M059J (cell line): ENCODE data around the gene SPATA32. TPM values are rescaled to one million over a fixed set of nuclear protein-coding genes. Genes with fewer than 3 reads are reported as not detected.
A peak's percentile ranks its signal among the peaks of the same experiment; 100 is the strongest.

Experiments used
- DNase-seq: peaks from one replicate; pipeline ENCODE4 v3.0.0-alpha.2; 2012; ENCODE audit warnings: low read depth
- total RNA-seq: library from RNA; depleted of rRNA; stranded (reverse); fragments of >200 nt; shearing (Covaris generic); gene quantifications from 2 replicates; pipeline ENCODE4 v1.2.3, GENCODE V29; 2014

The SPATA32 gene
- total RNA-seq, 1 experiment from 2014 or later, result not detected

DNA sequence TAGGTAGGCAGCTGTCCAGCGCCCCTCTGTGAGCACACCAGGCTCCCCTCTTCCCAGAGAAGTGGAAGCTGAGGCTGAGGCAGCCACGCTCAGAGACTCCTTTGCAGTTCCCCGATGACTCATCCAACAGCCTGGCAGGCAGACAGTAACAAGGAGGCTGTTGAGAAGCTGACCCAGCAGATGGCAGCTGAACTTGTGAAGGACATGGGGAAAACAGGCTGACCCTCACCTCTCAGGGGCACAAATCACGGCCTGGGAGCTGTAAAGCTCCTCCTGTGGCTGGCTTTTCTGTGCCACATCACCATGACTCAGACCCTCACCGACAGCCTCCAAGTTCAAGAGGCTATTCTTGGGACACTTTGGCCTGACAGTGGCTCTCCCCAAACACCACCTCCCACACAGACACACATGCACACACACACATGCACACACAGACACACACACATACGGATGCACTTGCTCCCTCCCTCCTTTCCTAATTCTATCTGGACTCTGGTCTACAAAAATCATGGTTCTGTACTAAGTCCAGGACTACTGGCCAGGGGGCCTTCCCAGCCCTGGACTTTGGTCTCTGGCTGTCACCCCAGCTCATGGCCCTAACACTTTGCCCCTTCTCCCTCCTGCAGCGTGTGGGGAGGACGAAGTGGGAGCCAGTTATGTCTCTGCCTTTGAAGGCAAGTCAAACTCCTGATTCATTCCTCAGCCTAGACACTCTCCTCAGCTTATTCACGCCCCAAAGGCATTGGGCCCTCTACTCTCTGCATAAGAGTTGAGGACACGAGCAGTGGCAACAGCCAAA is 31.7 kb upstream of the SPATA32 start:
- peak; percentile 98 for DNase-seq

DNA sequence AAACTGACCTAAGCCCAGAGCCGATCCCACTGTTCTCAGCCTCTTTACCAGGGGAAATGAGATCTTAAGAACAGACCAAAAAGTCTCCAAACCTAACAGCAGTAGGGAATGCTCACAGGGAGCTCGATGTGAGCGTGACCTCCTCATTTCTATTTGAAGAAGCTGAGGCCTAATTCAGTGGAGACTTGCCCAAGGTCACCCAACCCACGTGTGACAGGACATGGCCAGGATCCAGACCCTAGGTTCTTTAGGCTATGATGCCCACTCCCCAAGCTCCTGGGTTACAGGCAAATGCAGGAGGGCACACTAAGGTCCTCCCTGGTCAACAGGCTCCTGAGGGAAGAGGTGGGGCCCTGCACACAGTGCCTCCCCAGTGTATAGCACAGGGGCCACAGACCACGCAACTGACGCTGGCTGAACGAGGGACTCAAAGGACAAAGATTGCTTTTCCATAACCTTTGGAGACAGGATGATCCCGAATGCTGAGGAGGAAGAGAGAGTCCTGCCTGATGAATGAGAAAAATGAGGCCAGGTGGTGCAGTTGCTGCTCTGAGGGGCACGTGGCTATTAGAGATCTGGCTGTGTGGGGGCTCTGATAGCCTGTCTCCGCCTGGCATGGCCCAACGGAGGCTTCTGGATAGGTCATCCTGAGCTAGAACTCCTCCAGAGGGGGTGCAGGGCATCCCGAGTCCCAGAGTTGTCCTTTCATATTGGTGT is 31.0 kb upstream of the SPATA32 start:
- no peak for DNase-seq

DNA sequence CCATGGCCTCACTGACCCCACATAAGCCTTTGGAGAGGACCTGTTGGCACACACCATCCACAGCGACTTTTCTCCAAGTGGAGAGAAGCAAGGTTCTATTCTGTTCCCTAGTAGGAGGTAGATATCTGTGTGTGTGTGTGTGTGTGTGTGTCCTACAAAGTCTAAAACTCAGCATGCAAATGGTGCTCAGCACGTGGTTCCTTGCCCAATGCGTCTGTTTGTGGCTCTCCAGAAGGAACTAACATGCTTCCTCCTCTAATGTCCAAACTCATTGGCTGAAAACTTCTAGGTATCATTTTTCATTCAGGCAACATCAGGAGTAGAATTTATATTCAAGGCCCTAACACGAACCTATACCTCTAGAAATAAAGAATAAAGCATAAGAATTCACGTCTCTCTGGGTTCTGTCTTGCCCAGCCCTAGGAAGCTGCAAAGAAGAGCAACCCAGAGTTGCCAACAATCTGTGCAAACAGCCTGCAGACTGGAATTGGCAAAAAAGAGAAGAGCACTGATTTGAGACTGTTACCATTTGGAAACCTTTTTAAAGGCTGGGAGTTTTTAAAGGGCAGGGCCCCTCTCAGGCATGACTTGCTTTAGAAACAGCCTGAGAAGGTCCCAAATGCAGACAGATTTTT is 29.4 kb upstream of the SPATA32 start:
- DNase-seq, result no peak

DNA sequence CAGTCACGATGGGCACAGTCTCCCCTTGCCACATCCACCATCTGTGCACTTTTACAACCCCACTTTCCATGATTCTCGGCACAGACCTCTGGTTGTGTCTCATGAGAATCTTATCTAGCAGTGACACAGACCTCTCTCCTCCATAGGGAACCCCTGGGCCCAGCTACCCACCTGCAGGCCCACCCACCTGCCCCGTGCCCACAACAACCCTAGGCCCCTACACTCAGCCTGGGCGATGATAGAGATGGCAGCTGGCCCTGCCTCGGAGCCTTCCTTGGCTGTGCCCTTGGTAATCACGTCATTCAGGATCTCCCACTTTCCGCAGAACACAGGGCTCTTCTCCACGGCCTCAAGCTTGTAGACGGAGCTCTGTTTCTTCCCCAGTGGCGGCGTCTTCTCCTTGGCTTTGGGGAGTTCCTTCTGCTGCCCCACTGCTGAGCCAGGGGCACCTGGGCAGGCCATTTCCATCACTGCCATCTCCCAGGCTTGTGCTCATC is 28.4 kb upstream of the SPATA32 start:
- no peak for DNase-seq

DNA sequence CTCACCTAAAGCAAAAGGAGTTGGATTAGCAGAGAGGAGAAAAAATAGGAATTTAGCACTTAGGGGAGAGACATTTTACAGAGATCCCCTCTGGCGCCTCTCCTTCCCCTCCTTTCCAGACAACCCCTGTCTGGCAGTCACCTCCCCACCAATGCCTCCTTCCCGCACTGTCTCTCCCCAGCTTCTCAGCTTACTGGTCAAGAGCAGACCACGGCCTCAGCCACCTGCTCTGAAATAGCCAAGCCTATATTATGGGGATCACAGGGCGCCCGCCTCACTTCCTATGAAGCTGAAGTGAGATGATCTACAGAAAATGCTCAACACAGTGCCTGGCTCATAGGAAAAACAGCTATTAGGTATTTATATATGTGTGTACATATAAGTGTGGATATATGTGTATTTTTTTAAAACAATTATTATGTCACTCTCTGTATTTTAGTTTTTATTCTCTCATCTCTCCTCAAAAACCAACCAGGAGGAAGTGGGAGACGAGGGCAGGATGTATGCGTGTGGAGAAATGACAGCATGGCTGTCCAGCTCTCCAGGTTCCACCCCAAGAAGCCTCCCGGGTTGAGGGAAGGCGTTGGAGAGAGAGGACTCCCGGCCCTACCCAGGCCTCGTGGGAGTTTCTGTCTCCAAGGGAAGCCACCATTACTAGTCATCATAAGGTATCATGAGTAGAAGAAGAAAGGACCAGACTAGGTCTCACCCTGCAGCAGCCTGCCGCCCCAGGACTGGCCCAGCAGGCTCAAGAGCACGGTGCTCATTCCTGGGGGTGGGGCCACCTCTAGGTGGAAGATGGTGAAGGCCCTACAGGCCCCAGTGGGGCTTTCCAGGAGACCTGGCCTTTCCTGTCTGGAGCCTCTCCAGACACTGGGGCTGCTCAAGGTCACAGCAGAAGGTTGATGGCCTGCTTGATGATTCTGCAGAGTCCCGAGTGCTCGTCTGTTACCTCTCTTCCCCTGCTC is 27.7 kb upstream of the SPATA32 start:
- DNase-seq, result no peak

DNA sequence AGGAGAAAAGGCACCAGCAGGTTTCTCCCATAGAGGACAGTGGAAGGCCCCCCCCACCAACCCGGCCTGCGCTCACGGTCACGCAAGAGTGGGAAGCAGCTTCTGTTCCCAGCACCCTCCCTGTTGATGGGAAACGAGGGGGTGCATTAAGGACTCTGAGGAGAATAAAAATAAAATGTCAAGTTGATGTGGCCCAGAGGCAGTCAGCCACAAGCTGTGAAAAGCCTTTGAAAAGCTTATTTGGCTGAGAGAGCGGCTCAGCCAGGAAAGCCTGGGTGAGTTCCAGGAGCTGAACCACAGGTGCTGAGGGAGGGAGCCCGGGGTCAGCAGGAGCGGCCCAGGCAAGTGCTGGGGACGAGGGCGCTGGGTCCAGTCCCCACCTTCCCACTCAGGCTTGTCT is 26.9 kb upstream of the SPATA32 start:
- no peak for DNase-seq

DNA sequence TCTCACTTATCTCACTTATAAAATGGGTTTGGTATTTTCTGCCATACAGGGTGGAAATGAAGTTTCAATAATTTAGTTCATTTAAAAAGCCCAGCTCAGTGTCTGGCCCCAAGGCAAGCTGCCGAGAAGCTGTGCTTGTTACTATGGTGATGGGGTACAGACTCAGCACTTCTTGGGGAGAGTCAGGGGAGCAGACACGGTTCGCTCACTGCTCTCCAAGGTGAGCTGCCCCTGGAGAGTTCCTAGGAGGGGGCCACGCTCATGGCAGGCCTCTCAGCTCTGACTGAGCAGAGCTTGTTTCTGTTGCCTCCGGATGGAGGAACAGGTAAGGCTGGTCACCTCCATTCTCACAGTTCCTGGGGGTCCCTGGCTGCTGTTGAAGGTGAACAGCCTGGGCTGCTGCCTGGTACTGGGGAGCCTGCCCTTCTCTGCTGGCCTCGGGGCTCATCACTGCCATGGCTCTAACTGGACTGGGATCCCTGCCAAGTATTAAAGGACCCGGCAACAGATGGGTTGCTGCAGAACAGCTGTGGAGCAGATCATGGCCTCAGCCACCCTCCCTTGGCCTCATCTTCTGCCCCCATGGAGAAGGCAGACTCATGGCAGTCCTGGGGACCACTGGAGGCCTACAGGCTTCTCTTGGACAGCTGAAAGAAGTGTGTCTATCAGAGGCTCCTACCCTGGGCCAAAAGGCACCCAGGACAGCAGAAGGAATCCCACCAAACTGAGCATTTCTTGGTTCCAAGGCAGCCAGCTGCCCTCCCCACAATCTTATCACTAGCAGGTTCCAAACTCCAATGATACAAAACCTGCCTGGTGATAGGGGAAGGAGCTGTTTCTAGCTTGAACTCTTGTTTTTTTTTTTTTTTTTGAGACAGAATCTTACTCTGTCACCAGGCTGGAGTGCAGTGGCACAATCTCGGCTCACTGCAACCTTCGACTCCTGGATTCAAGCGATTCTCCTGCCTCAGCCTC is 25.9 kb upstream of the SPATA32 start:
- no peak for DNase-seq

DNA sequence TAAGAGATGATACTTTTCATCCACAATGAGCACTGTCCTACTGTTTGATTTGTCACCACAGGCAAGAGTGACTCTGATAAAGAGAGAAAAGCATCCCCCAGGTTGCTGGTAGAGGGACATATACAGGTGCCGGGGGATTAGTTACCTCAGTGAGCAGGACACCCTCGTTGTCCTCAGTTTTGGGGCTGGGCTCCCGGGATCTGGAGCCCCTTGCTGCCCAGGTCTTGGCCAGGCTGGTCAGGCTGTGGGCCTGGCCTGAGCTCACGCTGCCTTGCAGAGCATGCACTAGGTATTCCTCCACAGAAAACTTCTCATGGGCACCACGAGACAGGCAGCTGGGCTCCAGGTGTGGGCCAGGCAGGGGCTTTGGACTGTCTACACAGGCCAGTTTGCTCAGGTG is 24.4 kb upstream of the SPATA32 start:
- no peak for DNase-seq

DNA sequence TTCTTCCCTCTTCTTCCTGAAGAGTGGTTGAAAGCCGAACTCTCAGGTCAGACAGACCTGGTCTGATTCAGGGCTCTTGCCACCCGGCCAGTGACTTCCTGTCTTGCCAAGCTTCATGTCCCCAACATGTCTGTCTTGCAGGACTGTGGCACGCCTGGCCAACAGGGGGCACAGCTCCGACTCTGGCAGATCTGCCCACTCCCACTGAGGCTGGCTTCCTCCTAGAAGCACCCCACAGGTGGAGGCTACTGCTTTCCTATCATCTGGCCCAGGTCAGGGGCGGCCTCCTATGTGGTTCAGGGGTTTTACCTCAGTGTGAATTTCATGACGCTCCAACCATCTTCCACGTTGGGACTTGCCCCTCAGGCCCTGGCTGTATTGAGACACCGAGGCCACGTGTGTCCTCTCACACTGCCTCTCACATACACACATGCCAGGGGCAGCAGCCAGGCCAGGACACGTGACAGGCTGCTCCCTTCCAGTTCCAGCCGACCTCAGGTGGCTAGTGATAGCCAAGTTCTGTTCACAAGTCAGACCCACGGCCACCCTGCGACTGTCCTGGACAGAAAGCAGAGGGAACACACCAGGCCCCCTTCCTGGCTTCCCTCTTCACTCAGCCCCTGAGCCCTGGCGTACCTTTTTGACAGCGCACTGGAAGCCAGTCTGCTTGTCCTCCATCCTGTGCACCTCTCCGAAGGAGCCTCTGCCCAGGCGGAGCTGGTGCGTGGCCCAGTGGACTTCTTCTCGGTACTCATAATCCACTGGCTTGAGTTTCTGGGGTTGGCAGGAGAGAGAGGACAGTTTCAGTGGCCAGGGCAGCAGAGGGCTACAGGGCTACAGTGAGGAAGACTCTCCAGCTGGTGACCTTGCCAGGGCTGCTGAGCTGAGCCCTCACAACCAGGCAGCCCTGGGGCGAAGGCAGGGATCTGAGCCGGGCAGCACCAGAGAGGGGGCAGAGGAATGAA is 22.6 kb upstream of the SPATA32 start:
- DNase-seq, result no peak

DNA sequence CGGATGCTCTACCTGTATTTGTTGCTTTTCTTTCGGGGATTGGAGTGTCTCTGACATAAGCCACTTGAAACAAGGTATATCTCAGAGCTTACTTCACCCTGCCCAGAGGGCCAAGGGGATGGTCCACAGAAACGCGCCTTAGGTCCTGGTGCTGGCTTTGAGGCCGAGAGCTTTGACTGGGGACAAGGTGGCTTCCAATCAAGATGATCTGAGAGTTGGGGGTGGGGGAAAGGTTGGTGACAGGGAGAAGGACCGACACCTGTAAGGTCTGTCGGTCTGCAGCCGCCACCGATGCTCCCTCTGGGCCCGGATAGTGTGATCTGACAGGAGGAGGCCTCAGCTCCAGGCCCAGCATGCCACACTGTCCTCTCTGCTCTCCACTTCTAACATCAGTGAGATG is 21.8 kb upstream of the SPATA32 start:
- no peak for DNase-seq

DNA sequence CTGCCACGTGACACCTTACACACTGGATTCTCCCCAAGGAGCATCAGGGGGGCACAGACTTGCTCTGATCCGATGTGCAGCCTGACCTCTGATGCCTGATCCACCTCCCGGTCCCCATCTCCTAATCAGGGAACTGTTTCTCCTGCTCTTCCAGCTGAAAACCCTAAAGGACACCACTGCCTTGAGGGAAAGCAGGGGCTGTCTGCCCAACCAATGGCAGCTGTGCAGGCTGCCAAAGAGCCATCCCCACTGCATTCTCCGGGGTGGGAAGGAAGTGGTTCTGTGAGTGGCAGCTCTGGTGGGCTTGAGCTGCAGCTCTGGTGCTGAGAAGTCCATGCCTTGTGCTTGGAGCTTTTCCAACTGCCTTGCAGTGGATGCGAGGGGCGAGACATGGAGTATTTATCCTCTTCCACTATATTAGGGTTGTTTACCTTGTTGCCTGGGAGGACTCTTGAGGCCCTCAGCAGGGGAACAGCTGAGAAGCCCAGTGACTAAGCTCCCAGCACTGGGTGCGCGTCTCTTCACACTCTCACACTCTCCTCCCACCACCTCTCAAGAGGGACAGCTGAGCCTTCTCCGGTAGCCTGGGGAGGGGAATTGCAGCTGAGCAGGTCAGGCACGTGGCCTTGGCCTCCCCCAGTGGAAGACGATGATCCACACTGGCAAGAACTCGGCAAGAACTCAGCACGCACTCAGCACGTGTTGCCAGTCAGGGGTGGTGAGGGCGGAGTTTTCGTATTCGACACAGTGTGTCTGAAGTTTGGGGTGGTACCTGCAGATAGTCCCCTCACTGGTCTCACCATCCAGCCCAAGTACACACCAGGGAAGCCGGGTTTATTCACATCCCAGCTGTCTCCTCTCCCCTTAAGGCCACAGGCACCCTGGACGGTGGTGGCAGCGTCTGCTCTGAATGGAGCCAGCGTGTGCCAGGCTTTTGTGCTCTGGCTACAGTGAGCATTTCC is 21.1 kb upstream of the SPATA32 start:
- no peak for DNase-seq

DNA sequence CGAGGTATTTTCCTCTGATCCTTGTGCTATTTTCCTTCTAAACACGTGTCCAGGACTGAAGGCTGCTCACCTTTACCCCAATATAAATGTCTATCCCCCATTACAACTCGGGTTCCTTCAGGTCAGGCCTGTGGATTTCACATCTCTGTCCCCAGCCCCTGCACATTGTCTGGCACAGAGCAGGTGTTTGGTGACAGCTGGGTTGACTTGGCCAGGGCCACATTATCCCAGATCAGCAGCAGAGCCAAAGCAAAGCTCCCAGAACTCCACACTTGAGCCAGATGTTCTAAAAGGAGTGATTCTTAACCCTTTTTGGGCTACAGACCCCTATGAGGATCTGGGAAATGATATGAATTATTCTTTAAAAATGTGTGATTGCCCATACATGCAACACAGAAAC is 18.0 kb upstream of the SPATA32 start:
- DNase-seq, result no peak

DNA sequence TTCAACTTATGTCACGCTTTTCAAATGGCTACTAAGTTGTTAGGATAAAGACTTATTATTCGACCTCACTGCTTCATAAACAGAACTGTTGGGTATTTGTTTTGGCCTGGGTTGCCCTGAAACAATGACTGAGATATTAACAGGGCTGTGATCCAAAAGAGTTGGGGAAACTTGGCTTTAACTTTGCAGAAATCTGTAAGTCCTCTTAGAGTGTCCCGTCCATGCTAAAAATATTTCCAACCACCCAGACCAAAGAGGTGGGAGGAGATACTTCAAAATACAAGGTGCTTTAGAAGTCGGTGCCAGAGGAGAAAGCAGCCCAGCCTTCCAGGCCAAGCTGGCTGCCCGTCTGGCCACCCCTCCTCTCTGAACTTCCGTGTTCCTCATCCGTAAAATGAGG is 16.1 kb upstream of the SPATA32 start:
- DNase-seq, result peak; percentile 40

DNA sequence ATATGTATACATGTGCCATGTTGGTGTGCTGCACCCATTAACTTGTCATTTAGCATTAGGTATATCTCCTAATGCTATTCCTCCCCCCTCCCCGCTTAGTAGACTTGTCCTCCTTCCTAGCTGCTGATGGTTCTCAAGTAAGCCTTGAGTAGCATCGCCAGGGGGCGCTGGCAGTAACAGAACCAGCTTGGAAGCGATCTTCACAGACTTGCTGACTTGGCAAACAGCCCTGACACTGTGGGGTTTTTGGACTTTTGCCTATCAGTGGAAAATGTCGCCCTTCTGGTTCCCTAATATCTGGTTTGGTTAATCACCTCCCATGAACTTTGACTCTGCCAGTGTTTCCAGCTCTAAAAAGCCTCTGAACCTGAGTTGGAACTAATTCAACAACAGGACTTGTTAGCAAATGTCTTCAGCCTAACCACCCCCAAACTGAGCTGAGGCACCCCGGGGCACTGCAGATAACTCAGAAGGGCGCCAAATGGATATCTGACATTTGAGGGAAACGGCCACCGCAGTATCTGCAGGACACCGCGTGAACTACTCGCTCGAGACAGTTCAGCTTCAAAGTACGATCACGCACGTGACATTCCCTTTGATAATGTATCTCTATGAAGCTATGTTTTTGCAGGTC is 15.4 kb upstream of the SPATA32 start:
- peak; percentile 86 for DNase-seq

DNA sequence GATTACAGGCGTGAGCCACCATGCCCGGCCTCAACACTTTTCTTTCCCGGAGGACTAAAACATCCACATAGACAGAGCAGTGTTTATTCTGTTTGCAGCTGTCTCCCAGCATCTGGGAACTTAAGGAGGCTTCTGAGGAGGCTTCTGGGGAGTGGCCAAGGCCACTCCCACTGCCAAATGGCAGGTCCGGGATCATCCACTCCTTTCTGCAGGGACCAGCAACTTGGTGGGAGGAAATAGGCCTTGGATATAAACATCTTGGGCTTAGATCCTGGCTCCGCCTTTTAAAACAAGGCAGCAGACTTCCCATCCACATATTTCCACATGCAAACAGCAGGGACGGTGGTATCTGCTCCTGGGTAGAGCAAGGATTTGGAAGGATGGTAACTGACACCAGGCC is 14.1 kb upstream of the SPATA32 start:
- no peak for DNase-seq

DNA sequence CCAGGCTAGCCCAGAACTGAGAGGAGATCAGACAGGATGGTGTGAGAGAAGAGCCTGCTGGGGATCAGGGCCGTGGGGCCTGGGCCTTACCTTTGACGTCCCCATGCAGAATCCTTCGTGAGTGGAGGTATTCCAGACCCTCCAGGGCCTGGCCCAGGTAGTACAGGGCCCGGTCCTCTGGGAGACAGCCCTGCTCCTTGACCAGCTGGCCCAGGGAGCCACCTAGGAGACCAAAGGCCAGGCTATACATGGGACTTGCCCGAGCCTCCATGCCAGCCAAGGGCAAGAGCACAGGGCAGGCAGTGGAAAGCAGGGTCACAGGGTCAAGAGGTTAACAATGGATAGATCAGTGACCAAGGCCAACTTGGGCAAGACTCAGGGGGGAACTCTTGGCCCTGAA is 12.1 kb upstream of the SPATA32 start:
- DNase-seq, result no peak

DNA sequence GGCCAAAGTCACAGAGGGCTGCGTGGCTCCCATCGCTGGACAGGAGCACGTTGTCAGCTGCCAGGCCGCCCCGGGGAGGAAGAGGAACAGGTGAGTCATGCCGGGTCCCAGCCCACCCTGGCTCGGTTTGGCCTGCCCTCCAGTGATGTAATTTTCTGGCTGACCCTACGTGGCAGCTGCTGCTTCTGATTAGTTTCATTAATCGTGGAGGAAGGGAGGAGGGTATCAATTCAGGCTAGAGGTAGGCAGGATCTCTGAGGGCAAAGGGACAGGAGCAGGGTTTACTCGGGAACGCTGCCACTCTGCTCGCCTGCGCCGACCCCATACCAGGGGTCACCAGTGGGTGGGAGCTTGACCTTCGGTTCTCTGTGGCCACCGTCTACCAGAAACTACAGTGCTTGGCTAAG is 11.7 kb upstream of the SPATA32 start:
- no peak for DNase-seq
